Progenitor cell of endocrine pancreas (in vitro differentiated cells): ENCODE results near the gene KCNC1. TPM values are rescaled to one million over a fixed set of nuclear protein-coding genes. Genes with fewer than 3 reads are reported as not detected.

ENCODE experiments used
- DNase-seq: peaks from one replicate; pipeline ENCODE4 v3.0.0; 2021; ENCODE audit warnings: low spot score; ENCODE audit not compliant: unreplicated experiment
- H3K27ac Mint-ChIP-seq: 2 replicates; pipeline ENCODE4 v1.8.0; 2021; ENCODE audit warnings: mild to moderate bottlenecking, moderate library complexity, mixed read lengths
- H3K27me3 Mint-ChIP-seq: 2 replicates; pipeline ENCODE4 v1.8.0; 2021; ENCODE audit warnings: mixed read lengths
- H3K36me3 Mint-ChIP-seq: 2 replicates; pipeline ENCODE4 v1.8.0; 2022; ENCODE audit warnings: mixed read lengths; ENCODE audit not compliant: insufficient read depth
- H3K4me1 Mint-ChIP-seq: 2 replicates; pipeline ENCODE4 v1.8.0; 2021; ENCODE audit warnings: low read depth, mixed read lengths
- H3K4me3 Mint-ChIP-seq: 2 replicates; pipeline ENCODE4 v1.8.0; 2021; ENCODE audit warnings: low read depth, mild to moderate bottlenecking, moderate library complexity, mixed read lengths
- H3K9me3 Mint-ChIP-seq: 2 replicates; pipeline ENCODE4 v1.8.0; 2021; ENCODE audit warnings: low read depth, mixed read lengths
- CTCF ChIP-seq: fragments of 200-600 bp; sonication (generic); IDR thresholded peaks from one replicate; pipeline ENCODE4 v1.5.0; 2021; ENCODE audit warnings: antibody characterized with exemption, mild to moderate bottlenecking; ENCODE audit not compliant: unreplicated experiment
- total RNA-seq: library from RNA; stranded (reverse); gene quantifications from 2 replicates; pipeline ENCODE4 v1.2.1, GENCODE V29; 2021

Gene KCNC1
- total RNA-seq, 1 donor from 2014 or later, result 0.67 TPM

- Mint-ChIP-seq H3K27me3 (no peaks in the 10 kb centered on the region), H3K27ac (no peak overlapping the region), H3K9me3 (no peaks in the 10 kb centered on the region), H3K36me3 (no peaks in the 10 kb centered on the region), H3K4me1 (peaks cover 5% of the 10 kb centered on the region), H3K4me3 (no peak overlapping the region)
- TF ChIP-seq CTCF, result no peak
- no peak for DNase-seq
These were observed 69.3 kb downstream of the KCNC1 start for GRCh38 chr11:17803754-17804334.

GRCh38 chr11:17805043-17805442 is 70.5 kb downstream of the KCNC1 start:
- no peak for DNase-seq
- no peaks in the 10 kb centered on the region for H3K36me3 Mint-ChIP-seq
- no peak overlapping the region for H3K27ac Mint-ChIP-seq
- H3K9me3 Mint-ChIP-seq, result no peaks in the 10 kb centered on the region
- no peak overlapping the region for H3K4me3 Mint-ChIP-seq
- H3K27me3 Mint-ChIP-seq, result no peaks in the 10 kb centered on the region
- TF ChIP-seq CTCF, result no peak
- H3K4me1 Mint-ChIP-seq, result peaks cover 5% of the 10 kb centered on the region

- no peaks in the 10 kb centered on the region for H3K27me3 Mint-ChIP-seq
- H3K27ac Mint-ChIP-seq, result no peak overlapping the region
- peaks cover 5% of the 10 kb centered on the region for H3K4me1 Mint-ChIP-seq
- no peaks in the 10 kb centered on the region for H3K9me3 Mint-ChIP-seq
- TF ChIP-seq CTCF, result no peak
- H3K36me3 Mint-ChIP-seq, result no peaks in the 10 kb centered on the region
- no peak overlapping the region for H3K4me3 Mint-ChIP-seq
- no peak for DNase-seq
These were observed 71.3 kb downstream of the KCNC1 start for GRCh38 chr11:17805873-17806272.

- Mint-ChIP-seq H3K4me1 (peaks cover 11% of the 10 kb centered on the region), H3K27ac (no peak overlapping the region), H3K36me3 (no peaks in the 10 kb centered on the region), H3K4me3 (no peak overlapping the region), H3K27me3 (no peaks in the 10 kb centered on the region), H3K9me3 (no peaks in the 10 kb centered on the region)
- TF ChIP-seq CTCF, result no peak
- DNase-seq, result no peak
These were observed 72.5 kb downstream of the KCNC1 start for GRCh38 chr11:17807034-17807433.

DNA sequence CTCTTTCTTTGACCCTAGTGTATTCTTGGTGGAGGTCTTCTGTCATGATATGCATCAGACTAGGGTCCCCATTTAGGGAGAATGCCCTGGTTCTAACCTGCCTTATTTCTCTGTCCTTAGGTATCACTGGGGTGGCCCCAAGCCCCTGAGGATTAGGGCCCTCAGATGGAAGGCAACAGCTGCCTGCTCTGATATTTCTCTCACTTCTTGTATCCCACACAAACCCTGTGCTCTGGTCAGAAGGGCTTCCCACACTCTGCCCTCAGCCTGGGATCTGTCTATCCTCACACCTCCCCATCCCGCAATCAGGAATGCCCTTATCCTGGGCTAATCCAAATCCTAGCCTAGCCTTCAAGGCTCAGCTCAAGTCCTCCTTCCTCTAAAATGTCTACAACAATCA is 75.5 kb downstream of the KCNC1 start:
- H3K4me1 Mint-ChIP-seq, result peaks cover 15% of the 10 kb centered on the region
- no peak overlapping the region for H3K4me3 Mint-ChIP-seq
- no peak overlapping the region for H3K27ac Mint-ChIP-seq
- H3K27me3 Mint-ChIP-seq, result no peaks in the 10 kb centered on the region
- TF ChIP-seq CTCF, result no peak
- H3K9me3 Mint-ChIP-seq, result no peaks in the 10 kb centered on the region
- no peak for DNase-seq
- no peaks in the 10 kb centered on the region for H3K36me3 Mint-ChIP-seq
